ENCODE data around the gene NLRP13.

DNA sequence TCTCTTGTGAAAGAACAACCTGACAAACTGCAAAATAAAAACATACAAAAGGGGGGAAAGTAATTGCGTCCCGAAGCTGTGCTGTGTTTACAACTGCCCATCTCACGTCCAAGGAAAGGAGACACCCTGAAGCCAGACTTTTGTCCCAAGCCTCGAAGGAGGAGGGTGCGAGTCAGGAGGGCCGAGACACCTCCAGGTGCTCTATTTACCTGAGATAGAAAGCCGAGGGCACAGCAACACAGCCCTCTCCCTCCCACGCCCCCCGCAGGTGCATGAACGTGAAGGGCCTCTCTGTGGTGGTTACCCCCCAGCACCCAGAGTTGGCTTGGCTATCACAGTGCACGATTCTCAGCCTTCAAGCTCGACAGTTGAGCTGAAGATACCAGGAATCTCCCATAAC lies 33.2 kb downstream of the NLRP13 start:
- TF ChIP-seq ZNF274 (IDR thresholded peaks at IDR 0.05; ENCODE audit: low read depth, low read length) (no peak), SUZ12 (IDR thresholded peaks at IDR 0.05; ENCODE audit: extremely low read depth, insufficient read depth, insufficient read length) (no peak), YY1 (IDR thresholded peaks at IDR 0.05; ENCODE audit: insufficient read depth, insufficient read length) (no peak)

Measured in NT2/D1 (cell line).